HEK293 (cell line): ENCODE results near the gene SERPINB6.
A peak's percentile ranks its signal among the peaks of the same experiment; 100 is the strongest.

ENCODE experiments used
- CTCF ChIA-PET: fragments of 350-600 bp; formaldehyde crosslinking; extraction: SDS; loops from one replicate; lab custom pipeline; 2021; ENCODE audit warnings: antibody characterized with exemption; lab: Yijun Ruan, JAX
- POLR2A ChIA-PET: fragments of 300-600 bp; formaldehyde crosslinking; extraction: SDS; loops from one replicate; lab custom pipeline; 2020; ENCODE audit warnings: antibody characterized with exemption, inconsistent platforms; lab: Yijun Ruan, JAX
- H3K27ac ChIP-seq: fragments of 200-500 bp; sonication (Bioruptor generic); 2 replicates; pipeline ENCODE4 v1.5.1; 2014; ENCODE audit warnings: low read depth, low read length, control low read depth, inconsistent platforms; ENCODE audit errors: extremely low read depth
- H3K36me3 ChIP-seq, 2 experiments: fragments of 200-500 bp in 1 of 2; sonication (Bioruptor generic) in 1 of 2; 1 replicate in 1 of 2; 2 replicates in 1 of 2; pipeline ENCODE4 v1.5.1; 2014 to 2017; ENCODE audit warnings: inconsistent platforms in 2 of 2, low read length in 2 of 2; ENCODE audit not compliant: control insufficient read depth in 2 of 2, insufficient read depth in 1 of 2
- H3K4me1 ChIP-seq: fragments of 200-500 bp; sonication (Bioruptor generic); 2 replicates; pipeline ENCODE4 v1.5.1; 2014; ENCODE audit warnings: mild to moderate bottlenecking, low read length, inconsistent platforms; ENCODE audit not compliant: control insufficient read depth, insufficient read depth
- H3K4me3 ChIP-seq: 2 replicates; pipeline ENCODE4 v1.5.1; 2011; ENCODE audit warnings: low read depth, mild to moderate bottlenecking, control low read depth, low read length, moderate library complexity
- H3K9me3 ChIP-seq: fragments of 200-500 bp; sonication (Bioruptor generic); 2 replicates; pipeline ENCODE4 v1.5.1; 2014; ENCODE audit warnings: low read depth, low read length, inconsistent platforms; ENCODE audit not compliant: control insufficient read depth, insufficient read depth
- FEZF1 ChIP-seq: fragments of 450-650 bp; formaldehyde crosslinking; IDR thresholded peaks from 2 replicates; pipeline ENCODE4 v1.5.1; 2016; ENCODE audit warnings: missing biosample characterization, missing genetic modification characterization
- KLF1 ChIP-seq: fragments of 450-650 bp; formaldehyde crosslinking; IDR thresholded peaks from 2 replicates; pipeline ENCODE4 v1.5.1; 2016; ENCODE audit warnings: missing biosample characterization, missing genetic modification characterization
- KLF7 ChIP-seq: fragments of 450-650 bp; formaldehyde crosslinking; IDR thresholded peaks from 2 replicates; pipeline ENCODE4 v1.5.1; 2016; ENCODE audit warnings: missing biosample characterization, missing genetic modification characterization, borderline replicate concordance
- RBAK ChIP-seq: fragments of 450-650 bp; formaldehyde crosslinking; IDR thresholded peaks from 2 replicates; pipeline ENCODE4 v1.5.1; 2016; ENCODE audit warnings: missing biosample characterization, missing genetic modification characterization
- SP7 ChIP-seq: fragments of 450-650 bp; formaldehyde crosslinking; IDR thresholded peaks from 2 replicates; pipeline ENCODE4 v1.5.1; 2016; ENCODE audit warnings: missing biosample characterization, missing genetic modification characterization
- ZBTB17 ChIP-seq: fragments of 450-650 bp; formaldehyde crosslinking; IDR thresholded peaks from 2 replicates; pipeline ENCODE4 v1.5.1; 2016; ENCODE audit warnings: missing biosample characterization, missing genetic modification characterization
- ZBTB20 ChIP-seq: fragments of 450-650 bp; formaldehyde crosslinking; IDR thresholded peaks from 2 replicates; pipeline ENCODE4 v1.5.1; 2016; ENCODE audit warnings: missing biosample characterization, missing genetic modification characterization
- ZFHX2 ChIP-seq: fragments of 450-650 bp; formaldehyde crosslinking; conservative IDR thresholded peaks from 2 replicates; pipeline ENCODE4 v1.5.1; 2016; ENCODE audit warnings: missing biosample characterization, missing genetic modification characterization
- ZFP41 ChIP-seq: fragments of 450-650 bp; formaldehyde crosslinking; IDR thresholded peaks from 2 replicates; pipeline ENCODE4 v1.5.1; 2016; ENCODE audit warnings: missing biosample characterization, missing genetic modification characterization, borderline replicate concordance
- ZNF112 ChIP-seq: fragments of 450-650 bp; formaldehyde crosslinking; IDR thresholded peaks from 2 replicates; pipeline ENCODE4 v1.5.0; 2017; ENCODE audit warnings: missing biosample characterization, missing genetic modification characterization
- ZNF146 ChIP-seq: fragments of 450-650 bp; formaldehyde crosslinking; IDR thresholded peaks from 2 replicates; pipeline ENCODE4 v1.5.1; 2016; ENCODE audit warnings: missing biosample characterization, missing genetic modification characterization
- ZNF157 ChIP-seq: fragments of 450-650 bp; formaldehyde crosslinking; IDR thresholded peaks from 2 replicates; pipeline ENCODE4 v1.5.1; 2016; ENCODE audit warnings: missing biosample characterization, missing genetic modification characterization
- ZNF24 ChIP-seq: fragments of 450-650 bp; formaldehyde crosslinking; IDR thresholded peaks from 2 replicates; pipeline ENCODE4 v1.5.1; 2016; ENCODE audit warnings: missing biosample characterization, missing genetic modification characterization
- ZNF324 ChIP-seq: fragments of 450-650 bp; formaldehyde crosslinking; IDR thresholded peaks from 2 replicates; pipeline ENCODE4 v1.5.1; 2016; ENCODE audit warnings: missing biosample characterization, missing genetic modification characterization
- ZNF404 ChIP-seq: fragments of 450-650 bp; formaldehyde crosslinking; IDR thresholded peaks from 2 replicates; pipeline ENCODE4 v1.5.1; 2017; ENCODE audit warnings: missing biosample characterization, missing genetic modification characterization
- ZNF626 ChIP-seq: fragments of 450-650 bp; sonication (Bioruptor Pico); formaldehyde crosslinking; IDR thresholded peaks from 2 replicates; pipeline ENCODE4 v1.5.1; 2018; ENCODE audit warnings: missing biosample characterization, missing genetic modification characterization, inconsistent platforms
- ZNF658 ChIP-seq: fragments of 450-650 bp; formaldehyde crosslinking; IDR thresholded peaks from 2 replicates; pipeline ENCODE4; 2016; ENCODE audit warnings: missing biosample characterization, missing genetic modification characterization
- TF ChIP-seq, protein P1 (sequence below): IDR thresholded peaks from 2 replicates; pipeline ENCODE4 v1.6.1; 2011; ENCODE audit warnings: mild to moderate bottlenecking, low read depth, low read length, borderline replicate concordance
- TF ChIP-seq, protein P2 (sequence below): fragments of 450-650 bp; formaldehyde crosslinking; IDR thresholded peaks from 2 replicates; pipeline ENCODE4 v1.5.1; 2016; ENCODE audit warnings: missing biosample characterization, missing genetic modification characterization
- TF ChIP-seq, protein P3 (sequence below): fragments of 450-650 bp; formaldehyde crosslinking; IDR thresholded peaks from 2 replicates; pipeline ENCODE4 v1.5.1; 2016; ENCODE audit warnings: missing biosample characterization, missing genetic modification characterization
- TF ChIP-seq, protein P4 (sequence below): fragments of 450-650 bp; formaldehyde crosslinking; IDR thresholded peaks from 2 replicates; pipeline ENCODE4 v1.5.1; 2016; ENCODE audit warnings: missing biosample characterization, missing genetic modification characterization

SERPINB6 gene

DNA sequence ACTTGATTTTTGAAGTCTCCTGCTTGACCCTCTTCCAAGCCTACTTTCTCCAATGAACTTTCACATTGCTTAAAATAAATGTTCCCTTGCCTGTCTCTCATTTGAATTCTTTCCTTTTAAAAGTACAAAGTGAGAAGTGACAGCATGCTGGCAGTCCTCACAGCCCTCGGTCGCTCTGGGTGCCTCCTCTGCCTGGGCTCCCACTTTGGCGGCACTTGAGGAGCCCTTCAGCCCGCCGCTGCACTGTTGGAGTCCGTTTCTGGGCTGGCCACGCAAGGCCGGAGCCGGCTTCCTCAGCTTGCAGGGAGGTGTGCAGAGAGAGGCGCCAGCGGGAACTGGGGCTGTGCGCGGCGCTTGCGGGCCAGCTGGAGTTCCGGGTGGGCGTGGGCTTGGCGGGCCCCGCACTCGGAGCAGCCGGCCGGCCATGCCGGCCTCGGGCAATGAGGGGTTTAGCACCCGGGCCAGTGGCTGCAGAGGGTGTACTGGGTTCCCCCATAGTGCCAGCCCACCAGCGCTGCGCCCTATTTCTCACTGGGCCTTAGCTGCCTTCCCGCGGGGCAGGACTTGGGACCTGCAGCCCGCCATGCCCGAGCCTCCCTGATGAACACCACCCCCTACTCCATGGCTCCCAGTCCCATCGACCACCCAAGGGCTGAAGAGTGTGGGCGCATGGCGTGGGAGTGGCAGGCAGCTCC, 31.9 kb downstream of the SERPINB6 start:
- CTCF ChIA-PET: interaction anchor here (0.5 to 5.3 kb wide), 6 partner anchors 9 to 93 kb away, joined by 3 to 53 read pairs (median 4); no protein-coding TSS in a partner anchor

DNA sequence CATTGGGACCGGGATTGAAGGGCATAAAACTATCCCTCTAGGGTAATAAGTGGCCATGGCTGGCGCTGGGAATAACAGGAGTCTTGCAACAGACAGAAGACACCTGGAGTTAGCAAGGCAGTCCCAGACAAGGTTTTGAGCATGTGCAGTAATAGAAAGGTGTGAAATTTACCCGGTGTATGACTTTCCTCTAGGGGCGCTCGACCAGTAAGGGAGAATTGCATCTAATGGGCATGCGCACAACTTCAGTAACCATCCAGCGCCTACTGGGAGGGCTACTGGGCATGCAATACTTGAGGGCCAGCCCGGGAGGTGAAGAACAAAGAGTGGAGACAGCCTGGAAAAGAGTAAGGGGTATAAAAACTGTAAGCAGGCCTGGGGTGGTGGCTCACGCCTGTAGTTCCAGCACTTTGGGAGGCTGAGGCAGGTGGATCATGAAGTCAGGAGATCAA, 32.7 kb downstream of the SERPINB6 start:
- TF ChIP-seq ZBTB20 (tag by site-specific recombination) (no peak), ZNF24 (tag by site-specific recombination) (no peak), ZNF146 (tag by site-specific recombination) (no peak), RBAK (tag by site-specific recombination) (no peak), ZNF626 (no peak)
- Histone ChIP-seq H3K4me3 (no peak overlapping the region), H3K36me3 (no peaks in the 10 kb centered on the region), H3K9me3 (no peaks in the 10 kb centered on the region), H3K27ac (no peak overlapping the region), H3K4me1 (no peaks in the 10 kb centered on the region)
- ChIA-PET CTCF (interaction anchor here (0.5 to 1.1 kb wide), 3 partner anchors 8 to 94 kb away, joined by 3 to 5 read pairs (median 3); no protein-coding TSS in a partner anchor), POLR2A (interaction anchor here (0.6 to 1.5 kb wide), 8 partner anchors 9 to 288 kb away, joined by 3 to 9 read pairs (median 3); partner anchors contain the start of gene SERPINB6)

More for the DNA sequence above, 31.9 kb downstream of the SERPINB6 start:
- Histone ChIP-seq H3K27ac (no peak overlapping the region), H3K36me3 (no peaks in the 10 kb centered on the region), H3K9me3 (no peaks in the 10 kb centered on the region), H3K4me3 (no peak overlapping the region), H3K4me1 (no peaks in the 10 kb centered on the region)
- TF ChIP-seq ZFHX2 (0 out of 2 replicates have a peak, but pooled peaks have one; percentile 8), SP7 (no peak)
- TF ChIP-seq, all 188 proteins: peak for 1
- POLR2A ChIA-PET: interaction anchor here (0.7 kb wide), 1 partner anchor 10 kb away, joined by 3 read pairs; no protein-coding TSS in a partner anchor

DNA sequence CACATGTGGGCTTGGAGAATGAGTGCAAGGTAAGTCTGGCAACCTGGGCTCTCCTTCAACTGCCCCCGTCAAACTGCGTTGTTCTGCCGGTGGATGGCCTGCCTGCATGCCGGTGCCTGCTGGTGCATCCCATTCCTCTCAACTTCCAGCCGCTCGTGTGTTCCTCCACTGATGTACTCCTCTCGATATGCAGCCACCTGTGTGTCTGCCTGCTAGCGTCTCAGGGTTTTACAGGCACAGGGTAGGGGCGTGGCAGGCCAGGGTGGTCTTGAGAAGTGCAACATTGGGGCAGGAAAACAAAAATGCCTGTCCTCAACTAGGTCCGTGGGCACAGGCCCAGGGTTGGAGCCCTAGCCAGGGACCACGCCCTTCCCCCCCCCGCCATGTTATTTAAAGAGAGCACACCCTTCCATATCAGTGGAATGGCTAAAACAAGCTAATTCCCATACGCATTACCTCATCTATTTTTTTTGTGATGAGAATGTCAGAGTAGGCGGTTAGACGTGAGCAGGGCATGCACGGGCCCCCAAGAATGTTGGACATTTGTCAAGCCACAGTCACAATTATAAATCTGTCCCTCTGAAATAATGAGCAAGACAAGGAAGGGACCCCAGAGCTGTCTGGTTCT, 33.2 kb downstream of the SERPINB6 start:
- Histone ChIP-seq H3K36me3 (no peaks in the 10 kb centered on the region), H3K4me1 (no peaks in the 10 kb centered on the region), H3K27ac (no peak overlapping the region), H3K4me3 (no peak overlapping the region), H3K9me3 (no peaks in the 10 kb centered on the region)
- POLR2A ChIA-PET: interaction anchor here (0.6 to 1.5 kb wide), 7 partner anchors 22 to 289 kb away, joined by 3 to 9 read pairs (median 3); partner anchors contain the start of gene SERPINB6
- CTCF ChIA-PET: interaction anchor here (0.5 to 1.1 kb wide), 3 partner anchors 9 to 93 kb away, joined by 3 to 5 read pairs (median 3); no protein-coding TSS in a partner anchor
- TF ChIP-seq ZNF157 (no peak), ZNF658 (tag by site-specific recombination) (no peak), ZNF324 (tag by site-specific recombination) (no peak), KLF1 (tag by site-specific recombination) (peak; percentile 81), FEZF1 (tag by site-specific recombination) (no peak), ZBTB17 (tag by site-specific recombination) (no peak)
- TF ChIP-seq, protein P1, sequence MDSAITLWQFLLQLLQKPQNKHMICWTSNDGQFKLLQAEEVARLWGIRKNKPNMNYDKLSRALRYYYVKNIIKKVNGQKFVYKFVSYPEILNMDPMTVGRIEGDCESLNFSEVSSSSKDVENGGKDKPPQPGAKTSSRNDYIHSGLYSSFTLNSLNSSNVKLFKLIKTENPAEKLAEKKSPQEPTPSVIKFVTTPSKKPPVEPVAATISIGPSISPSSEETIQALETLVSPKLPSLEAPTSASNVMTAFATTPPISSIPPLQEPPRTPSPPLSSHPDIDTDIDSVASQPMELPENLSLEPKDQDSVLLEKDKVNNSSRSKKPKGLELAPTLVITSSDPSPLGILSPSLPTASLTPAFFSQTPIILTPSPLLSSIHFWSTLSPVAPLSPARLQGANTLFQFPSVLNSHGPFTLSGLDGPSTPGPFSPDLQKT: no peak

DNA sequence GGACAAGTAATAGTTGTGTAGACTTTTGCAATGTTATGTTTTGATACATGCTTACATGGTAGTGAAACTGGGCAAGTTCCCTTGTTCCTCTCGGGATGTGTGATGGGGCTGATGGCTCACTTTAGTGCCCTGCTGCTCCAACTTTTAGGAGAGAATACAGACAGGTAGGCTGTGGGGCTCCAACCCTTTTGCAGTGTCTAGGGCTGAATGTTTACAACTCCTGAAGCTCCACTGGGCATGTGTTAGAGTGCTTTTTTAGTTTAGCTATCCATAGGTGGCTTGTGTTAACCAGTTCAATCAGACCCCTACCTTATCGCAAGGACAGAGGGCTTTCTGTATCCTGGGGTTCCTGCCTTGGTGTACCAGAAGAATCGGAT, 33.8 kb downstream of the SERPINB6 start:
- no peaks in the 10 kb centered on the region for H3K9me3 ChIP-seq
- POLR2A ChIA-PET: interaction anchor here (1.5 kb wide), 1 partner anchor 23 kb away, joined by 3 read pairs; no protein-coding TSS in a partner anchor
- H3K4me3 ChIP-seq: no peak overlapping the region
- H3K4me1 ChIP-seq: no peaks in the 10 kb centered on the region
- CTCF ChIA-PET: interaction anchor here (1.3 kb wide), 1 partner anchor 14 kb away, joined by 4 read pairs; no protein-coding TSS in a partner anchor
- no peaks in the 10 kb centered on the region for H3K36me3 ChIP-seq
- H3K27ac ChIP-seq: no peak overlapping the region
- TF ChIP-seq ZNF404 (tag by site-specific recombination) (no peak), ZNF112 (tag by site-specific recombination) (no peak), KLF7 (tag by site-specific recombination) (no peak), ZFP41 (tag by site-specific recombination) (no peak)
- TF ChIP-seq, protein P2, sequence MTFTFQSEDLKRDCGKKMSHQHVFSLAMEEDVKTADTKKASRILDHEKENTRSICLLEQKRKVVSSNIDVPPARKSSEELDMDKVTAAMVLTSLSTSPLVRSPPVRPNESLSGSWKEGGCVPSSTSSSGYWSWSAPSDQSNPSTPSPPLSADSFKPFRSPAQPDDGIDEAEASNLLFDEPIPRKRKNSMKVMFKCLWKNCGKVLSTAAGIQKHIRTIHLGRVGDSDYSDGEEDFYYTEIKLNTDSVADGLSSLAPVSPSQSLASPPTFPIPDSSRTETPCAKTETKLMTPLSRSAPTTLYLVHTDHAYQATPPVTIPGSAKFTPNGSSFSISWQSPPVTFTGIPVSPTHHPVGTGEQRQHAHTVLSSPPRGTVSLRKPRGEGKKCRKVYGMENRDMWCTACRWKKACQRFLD (tag by site-specific recombination): no peak
- TF ChIP-seq, protein P3, sequence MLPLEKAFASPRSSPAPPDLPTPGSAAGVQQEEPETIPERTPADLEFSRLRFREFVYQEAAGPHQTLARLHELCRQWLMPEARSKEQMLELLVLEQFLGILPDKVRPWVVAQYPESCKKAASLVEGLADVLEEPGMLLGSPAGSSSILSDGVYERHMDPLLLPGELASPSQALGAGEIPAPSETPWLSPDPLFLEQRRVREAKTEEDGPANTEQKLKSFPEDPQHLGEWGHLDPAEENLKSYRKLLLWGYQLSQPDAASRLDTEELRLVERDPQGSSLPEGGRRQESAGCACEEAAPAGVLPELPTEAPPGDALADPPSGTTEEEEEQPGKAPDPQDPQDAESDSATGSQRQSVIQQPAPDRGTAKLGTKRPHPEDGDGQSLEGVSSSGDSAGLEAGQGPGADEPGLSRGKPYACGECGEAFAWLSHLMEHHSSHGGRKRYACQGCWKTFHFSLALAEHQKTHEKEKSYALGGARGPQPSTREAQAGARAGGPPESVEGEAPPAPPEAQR (tag by site-specific recombination): no peak
- TF ChIP-seq, protein P4, sequence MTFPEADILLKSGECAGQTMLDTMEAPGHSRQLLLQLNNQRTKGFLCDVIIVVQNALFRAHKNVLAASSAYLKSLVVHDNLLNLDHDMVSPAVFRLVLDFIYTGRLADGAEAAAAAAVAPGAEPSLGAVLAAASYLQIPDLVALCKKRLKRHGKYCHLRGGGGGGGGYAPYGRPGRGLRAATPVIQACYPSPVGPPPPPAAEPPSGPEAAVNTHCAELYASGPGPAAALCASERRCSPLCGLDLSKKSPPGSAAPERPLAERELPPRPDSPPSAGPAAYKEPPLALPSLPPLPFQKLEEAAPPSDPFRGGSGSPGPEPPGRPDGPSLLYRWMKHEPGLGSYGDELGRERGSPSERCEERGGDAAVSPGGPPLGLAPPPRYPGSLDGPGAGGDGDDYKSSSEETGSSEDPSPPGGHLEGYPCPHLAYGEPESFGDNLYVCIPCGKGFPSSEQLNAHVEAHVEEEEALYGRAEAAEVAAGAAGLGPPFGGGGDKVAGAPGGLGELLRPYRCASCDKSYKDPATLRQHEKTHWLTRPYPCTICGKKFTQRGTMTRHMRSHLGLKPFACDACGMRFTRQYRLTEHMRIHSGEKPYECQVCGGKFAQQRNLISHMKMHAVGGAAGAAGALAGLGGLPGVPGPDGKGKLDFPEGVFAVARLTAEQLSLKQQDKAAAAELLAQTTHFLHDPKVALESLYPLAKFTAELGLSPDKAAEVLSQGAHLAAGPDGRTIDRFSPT (tag by site-specific recombination): no peak
